GM18505 (cell line): ENCODE data around the gene HDAC4.

ENCODE experiments used
- ATAC-seq: cut with Tn5 transposase; IDR thresholded peaks from one replicate; pipeline ENCODE4 v1.9.1; 2021; ENCODE audit not compliant: unreplicated experiment
- POLR2A ChIP-seq: IDR thresholded peaks from 4 replicates; pipeline ENCODE4 v1.6.1; 2011; ENCODE audit warnings: borderline replicate concordance; ENCODE audit not compliant: insufficient read depth, insufficient read length; ENCODE audit errors: extremely low read depth

The HDAC4 gene

GRCh38 chr2:239339726-239340601, 60.9 kb downstream of the HDAC4 start:
- TF ChIP-seq POLR2A = no peak
- no peak for ATAC-seq

GRCh38 chr2:239339241-239339640, 61.6 kb downstream of the HDAC4 start:
- no peak for ATAC-seq
- TF ChIP-seq POLR2A = no peak

GRCh38 chr2:239337877-239338484, 62.8 kb downstream of the HDAC4 start:
- TF ChIP-seq POLR2A = no peak
- no peak for ATAC-seq

GRCh38 chr2:239337122-239337876, 63.5 kb downstream of the HDAC4 start:
- ATAC-seq = no peak
- TF ChIP-seq POLR2A = no peak

- no peak for TF ChIP-seq POLR2A
- ATAC-seq = no peak
These were observed 69.3 kb downstream of the HDAC4 start for GRCh38 chr2:239331560-239331959.

- ATAC-seq = no peak
- no peak for TF ChIP-seq POLR2A
These were observed 70.0 kb downstream of the HDAC4 start for GRCh38 chr2:239330836-239331235.

GRCh38 chr2:239329972-239330572, 70.7 kb downstream of the HDAC4 start:
- ATAC-seq = no peak

GRCh38 chr2:239329284-239329971, 71.4 kb downstream of the HDAC4 start:
- no peak for TF ChIP-seq POLR2A

More at GRCh38 chr2:239329972-239330572, 70.7 kb downstream of the HDAC4 start:
- no peak for TF ChIP-seq POLR2A

GRCh38 chr2:239328351-239329191, 72.2 kb downstream of the HDAC4 start:
- ATAC-seq = no peak
- no peak for TF ChIP-seq POLR2A

More at GRCh38 chr2:239329284-239329971, 71.4 kb downstream of the HDAC4 start:
- ATAC-seq = no peak

- ATAC-seq = no peak
- TF ChIP-seq POLR2A = no peak
These were observed 73.1 kb downstream of the HDAC4 start for GRCh38 chr2:239327536-239328350.
